ENCODE results near the gene DIP2C.
A peak's percentile ranks its signal among the peaks of the same experiment; 100 is the strongest.

The DIP2C gene

GRCh38 chr10:299969-300368, 389.5 kb downstream of the DIP2C start:
- H3K18ac ChIP-seq (ENCODE audit: low read length): no peak overlapping the region
- peaks cover 5% of the 10 kb centered on the region for H3K9me3 ChIP-seq (ENCODE audit: insufficient read depth, low read depth, low read length)
- no peak overlapping the region for H2BK5ac ChIP-seq (ENCODE audit: low read depth, low read length, poor library complexity)
- H3K4ac ChIP-seq (ENCODE audit: low read depth, low read length): no peak overlapping the region
- no peak for DNase-seq
- H3K36me3 ChIP-seq (ENCODE audit: control insufficient read depth in 1 of 2, insufficient read depth in 2 of 2, low read length in 2 of 2): peaks cover 9 to 15% of the 10 kb centered on the region in 2 experiments
- WGBS (ENCODE audit: extremely low coverage, insufficient coverage, insufficient read length): no CpG with 5 or more reads among the region's 7 CpGs
- H3K79me2 ChIP-seq (ENCODE audit: control insufficient read depth, insufficient read depth, low read length, poor library complexity): no peaks in the 10 kb centered on the region
- H3K27ac ChIP-seq (ENCODE audit: low read depth, low read length): no peak overlapping the region
- H4K91ac ChIP-seq (ENCODE audit: low read depth, low read length): no peak overlapping the region
- no peak overlapping the region for H4K8ac ChIP-seq (ENCODE audit: low read depth, low read length)
- H2AK5ac ChIP-seq (ENCODE audit: low read length): no peak overlapping the region
- H4K12ac ChIP-seq (ENCODE audit: low read depth, low read length): no peak overlapping the region
- H3K14ac ChIP-seq (ENCODE audit: low read length): no peak overlapping the region
- no peak overlapping the region for H2BK12ac ChIP-seq (ENCODE audit: low read length)
- H3K4me3 ChIP-seq (ENCODE audit: low read depth, low read length): no peak overlapping the region
- no peak overlapping the region for H3K23ac ChIP-seq (ENCODE audit: low read length)
- no peak overlapping the region for H2AFZ ChIP-seq (ENCODE audit: insufficient read depth, low read length, poor library complexity)
- H3K9ac ChIP-seq (ENCODE audit: low read length): no peak overlapping the region
- H2BK120ac ChIP-seq (ENCODE audit: insufficient read depth, low read length, poor library complexity): no peak overlapping the region
- H3K4me2 ChIP-seq (ENCODE audit: low read length): no peak overlapping the region
- H3K79me1 ChIP-seq (ENCODE audit: low read length): no peaks in the 10 kb centered on the region
- H3K4me1 ChIP-seq (ENCODE audit: control insufficient read depth in 1 of 2, insufficient read depth in 2 of 2, low read length in 2 of 2): no peaks in the 10 kb centered on the region
- H3K27me3 ChIP-seq (ENCODE audit: insufficient read depth, low read length): no peaks in the 10 kb centered on the region

GRCh38 chr10:299512-299911, 390.0 kb downstream of the DIP2C start:
- Histone ChIP-seq H3K4me1 (ENCODE audit: control insufficient read depth in 1 of 2, insufficient read depth in 2 of 2, low read length in 2 of 2) (no peaks in the 10 kb centered on the region), H2AK5ac (ENCODE audit: low read length) (no peak overlapping the region), H2AFZ (ENCODE audit: insufficient read depth, low read length, poor library complexity) (no peak overlapping the region), H2BK5ac (ENCODE audit: low read depth, low read length, poor library complexity) (no peak overlapping the region), H2BK12ac (ENCODE audit: low read length) (no peak overlapping the region), H3K27ac (ENCODE audit: low read depth, low read length) (no peak overlapping the region), H3K27me3 (ENCODE audit: insufficient read depth, low read length) (no peaks in the 10 kb centered on the region), H3K18ac (ENCODE audit: low read length) (no peak overlapping the region), H3K9me3 (ENCODE audit: insufficient read depth, low read depth, low read length) (peaks cover 4% of the 10 kb centered on the region), H3K79me1 (ENCODE audit: low read length) (no peaks in the 10 kb centered on the region), H3K36me3 (ENCODE audit: control insufficient read depth in 1 of 2, insufficient read depth in 2 of 2, low read length in 2 of 2) (peaks cover 9 to 15% of the 10 kb centered on the region in 2 experiments), H2BK120ac (ENCODE audit: insufficient read depth, low read length, poor library complexity) (no peak overlapping the region), H4K8ac (ENCODE audit: low read depth, low read length) (no peak overlapping the region), H3K4me2 (ENCODE audit: low read length) (no peak overlapping the region), H3K9ac (ENCODE audit: low read length) (no peak overlapping the region), H3K23ac (ENCODE audit: low read length) (no peak overlapping the region), H3K14ac (ENCODE audit: low read length) (no peak overlapping the region), H3K79me2 (ENCODE audit: control insufficient read depth, insufficient read depth, low read length, poor library complexity) (no peaks in the 10 kb centered on the region), H4K91ac (ENCODE audit: low read depth, low read length) (no peak overlapping the region), H4K12ac (ENCODE audit: low read depth, low read length) (no peak overlapping the region), H3K4ac (ENCODE audit: low read depth, low read length) (no peak overlapping the region), H3K4me3 (ENCODE audit: low read depth, low read length) (no peak overlapping the region)
- WGBS (ENCODE audit: extremely low coverage, insufficient coverage, insufficient read length): no CpG with 5 or more reads among the region's 2 CpGs
- DNase-seq: no peak

- Histone ChIP-seq H3K4me3 (ENCODE audit: low read depth, low read length) (no peak overlapping the region), H3K4me1 (ENCODE audit: control insufficient read depth in 1 of 2, insufficient read depth in 2 of 2, low read length in 2 of 2) (no peaks in the 10 kb centered on the region), H3K27ac (ENCODE audit: low read depth, low read length) (no peak overlapping the region), H3K23ac (ENCODE audit: low read length) (no peak overlapping the region), H4K91ac (ENCODE audit: low read depth, low read length) (no peak overlapping the region), H4K8ac (ENCODE audit: low read depth, low read length) (no peak overlapping the region), H2BK5ac (ENCODE audit: low read depth, low read length, poor library complexity) (no peak overlapping the region), H3K9me3 (ENCODE audit: insufficient read depth, low read depth, low read length) (peaks cover 4% of the 10 kb centered on the region), H2AK5ac (ENCODE audit: low read length) (no peak overlapping the region), H2AFZ (ENCODE audit: insufficient read depth, low read length, poor library complexity) (no peak overlapping the region), H3K36me3 (ENCODE audit: control insufficient read depth in 1 of 2, insufficient read depth in 2 of 2, low read length in 2 of 2) (peaks cover 9 to 18% of the 10 kb centered on the region in 2 experiments), H3K27me3 (ENCODE audit: insufficient read depth, low read length) (no peaks in the 10 kb centered on the region), H3K4me2 (ENCODE audit: low read length) (no peak overlapping the region), H3K4ac (ENCODE audit: low read depth, low read length) (no peak overlapping the region), H2BK120ac (ENCODE audit: insufficient read depth, low read length, poor library complexity) (no peak overlapping the region), H3K18ac (ENCODE audit: low read length) (no peak overlapping the region), H4K12ac (ENCODE audit: low read depth, low read length) (no peak overlapping the region), H3K9ac (ENCODE audit: low read length) (no peak overlapping the region), H3K14ac (ENCODE audit: low read length) (no peak overlapping the region), H3K79me1 (ENCODE audit: low read length) (no peaks in the 10 kb centered on the region), H3K79me2 (ENCODE audit: control insufficient read depth, insufficient read depth, low read length, poor library complexity) (no peaks in the 10 kb centered on the region), H2BK12ac (ENCODE audit: low read length) (no peak overlapping the region)
- no peak for DNase-seq
- WGBS (ENCODE audit: extremely low coverage, insufficient coverage, insufficient read length): no CpG with 5 or more reads among the region's 9 CpGs
Observed at GRCh38 chr10:298033-298432, 391.4 kb downstream of the DIP2C start.

GRCh38 chr10:297567-297966, 391.9 kb downstream of the DIP2C start:
- Histone ChIP-seq H4K12ac (ENCODE audit: low read depth, low read length) (no peak overlapping the region), H3K9ac (ENCODE audit: low read length) (no peak overlapping the region), H3K27me3 (ENCODE audit: insufficient read depth, low read length) (no peaks in the 10 kb centered on the region), H3K4me1 (ENCODE audit: control insufficient read depth in 1 of 2, insufficient read depth in 2 of 2, low read length in 2 of 2) (no peaks in the 10 kb centered on the region), H3K79me1 (ENCODE audit: low read length) (no peaks in the 10 kb centered on the region), H3K36me3 (ENCODE audit: control insufficient read depth in 1 of 2, insufficient read depth in 2 of 2, low read length in 2 of 2) (peaks cover 5 to 16% of the 10 kb centered on the region in 2 experiments), H2AK5ac (ENCODE audit: low read length) (no peak overlapping the region), H3K4me3 (ENCODE audit: low read depth, low read length) (no peak overlapping the region), H3K79me2 (ENCODE audit: control insufficient read depth, insufficient read depth, low read length, poor library complexity) (no peaks in the 10 kb centered on the region), H2AFZ (ENCODE audit: insufficient read depth, low read length, poor library complexity) (no peak overlapping the region), H3K4me2 (ENCODE audit: low read length) (no peak overlapping the region), H3K9me3 (ENCODE audit: insufficient read depth, low read depth, low read length) (peaks cover 4% of the 10 kb centered on the region), H2BK120ac (ENCODE audit: insufficient read depth, low read length, poor library complexity) (no peak overlapping the region), H3K27ac (ENCODE audit: low read depth, low read length) (no peak overlapping the region), H3K14ac (ENCODE audit: low read length) (no peak overlapping the region), H3K18ac (ENCODE audit: low read length) (no peak overlapping the region), H3K23ac (ENCODE audit: low read length) (no peak overlapping the region), H2BK5ac (ENCODE audit: low read depth, low read length, poor library complexity) (no peak overlapping the region), H3K4ac (ENCODE audit: low read depth, low read length) (no peak overlapping the region), H2BK12ac (ENCODE audit: low read length) (no peak overlapping the region), H4K8ac (ENCODE audit: low read depth, low read length) (no peak overlapping the region), H4K91ac (ENCODE audit: low read depth, low read length) (no peak overlapping the region)
- DNase-seq: peak in 1 of 2 donors; percentile 38
- WGBS (ENCODE audit: extremely low coverage, insufficient coverage, insufficient read length): no CpG with 5 or more reads among the region's 6 CpGs

Measured in trophoblast cell (in vitro differentiated cells and primary cell).